BLaER1 treated with 17β-estradiol and CSF1 and Interleukin-3, amounts not matched to agents 10 nM and 100 nM (cell line): ENCODE results near the gene ZNF655.

Source experiments
- H3K27ac ChIP-seq, 11 experiments: shearing (Covaris generic); formaldehyde crosslinking; 2 replicates each; pipeline ENCODE4 v1.8.1; 2022
- H3K27me3 ChIP-seq, 11 experiments: shearing (Covaris generic); formaldehyde crosslinking; 2 replicates each; pipeline ENCODE4 v1.8.1; 2022
- H3K36me3 ChIP-seq, 11 experiments: shearing (Covaris generic); formaldehyde crosslinking; 2 replicates each; pipeline ENCODE4 v1.8.1; 2022
- H3K4me1 ChIP-seq, 10 experiments: shearing (Covaris generic); formaldehyde crosslinking; 2 replicates each; pipeline ENCODE4 v1.8.1; 2022
- H3K4me2 ChIP-seq, 11 experiments: shearing (Covaris generic); formaldehyde crosslinking; 2 replicates each; pipeline ENCODE4 v1.8.1; 2022
- H3K4me3 ChIP-seq, 10 experiments: shearing (Covaris generic); formaldehyde crosslinking; 2 replicates each; pipeline ENCODE4 v1.8.1; 2022
- H3K9ac ChIP-seq, 11 experiments: shearing (Covaris generic); formaldehyde crosslinking; 2 replicates each; pipeline ENCODE4 v1.8.1; 2022
- H3K9me3 ChIP-seq, 11 experiments: shearing (Covaris generic); formaldehyde crosslinking; replicated peaks in 1 of 11; 2 replicates each; pipeline ENCODE4 v1.8.1; 2022
- H4K20me1 ChIP-seq, 11 experiments: shearing (Covaris generic); formaldehyde crosslinking; 2 replicates each; pipeline ENCODE4 v1.8.1; 2022
- Cebpa-rat ChIP-seq, 11 experiments: shearing (Covaris generic); IDR thresholded peaks; 2 replicates each; pipeline ENCODE4 v1.8.1; 2022

ZNF655 gene

GRCh38 chr7:99588868-99589267 is 30.4 kb downstream of the ZNF655 start:
- Histone ChIP-seq H4K20me1 (no peaks in the 10 kb centered on the region), H3K4me2 (no peak overlapping the region), H3K27ac (no peak overlapping the region), H3K4me3 (no peak overlapping the region), H3K27me3 (no peaks in the 10 kb centered on the region), H3K9ac (no peak overlapping the region), H3K4me1 (no peaks in the 10 kb centered on the region), H3K9me3 (peaks cover 0 to 7% (median 0%) of the 10 kb centered on the region in 11 experiments; a peak in 3 of 22 replicates), H3K36me3 (no peaks in the 10 kb centered on the region)
- no peak for TF ChIP-seq Cebpa-rat (IDR thresholded peaks at IDR 0.05)

- H3K4me1 ChIP-seq: no peaks in the 10 kb centered on the region
- H3K27me3 ChIP-seq: no peaks in the 10 kb centered on the region
- TF ChIP-seq Cebpa-rat (IDR thresholded peaks at IDR 0.05): no peak
- no peak overlapping the region for H3K4me3 ChIP-seq
- H3K27ac ChIP-seq: no peak overlapping the region
- H3K36me3 ChIP-seq: no peaks in the 10 kb centered on the region
- H4K20me1 ChIP-seq: no peaks in the 10 kb centered on the region
- H3K9ac ChIP-seq: no peak overlapping the region
- H3K4me2 ChIP-seq: no peak overlapping the region
- no peaks in the 10 kb centered on the region for H3K9me3 ChIP-seq
These were observed 36.7 kb downstream of the ZNF655 start for GRCh38 chr7:99594948-99595745.

DNA sequence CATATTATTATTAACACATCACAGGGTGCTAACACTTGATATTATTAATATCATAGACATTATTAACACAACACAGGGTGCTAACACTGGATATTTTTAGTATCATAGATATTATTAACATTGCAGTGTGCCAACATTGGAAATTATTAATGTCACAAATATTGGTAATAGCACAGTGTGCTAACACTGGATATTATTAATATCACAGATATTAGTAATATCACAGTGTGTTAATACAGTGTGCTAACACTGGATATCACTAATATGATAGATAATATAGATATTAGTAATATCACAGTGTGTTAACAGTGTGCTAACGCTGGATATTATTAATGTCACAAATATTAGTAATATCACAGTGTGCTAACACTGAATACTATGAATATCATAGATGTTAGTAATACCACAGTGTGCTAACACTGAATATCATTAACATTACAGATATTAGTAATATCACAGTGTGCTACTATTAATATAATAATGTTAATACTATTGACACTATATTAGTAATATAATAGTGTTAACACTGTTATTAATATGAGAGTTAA is 38.0 kb downstream of the ZNF655 start:
- H3K9ac ChIP-seq: no peak overlapping the region
- H3K9me3 ChIP-seq: no peaks in the 10 kb centered on the region
- no peak overlapping the region for H3K27ac ChIP-seq
- H3K4me1 ChIP-seq: no peaks in the 10 kb centered on the region
- no peaks in the 10 kb centered on the region for H4K20me1 ChIP-seq
- TF ChIP-seq Cebpa-rat (IDR thresholded peaks at IDR 0.05): no peak
- H3K4me3 ChIP-seq: no peak overlapping the region
- no peaks in the 10 kb centered on the region for H3K36me3 ChIP-seq
- H3K27me3 ChIP-seq: no peaks in the 10 kb centered on the region
- no peak overlapping the region for H3K4me2 ChIP-seq

DNA sequence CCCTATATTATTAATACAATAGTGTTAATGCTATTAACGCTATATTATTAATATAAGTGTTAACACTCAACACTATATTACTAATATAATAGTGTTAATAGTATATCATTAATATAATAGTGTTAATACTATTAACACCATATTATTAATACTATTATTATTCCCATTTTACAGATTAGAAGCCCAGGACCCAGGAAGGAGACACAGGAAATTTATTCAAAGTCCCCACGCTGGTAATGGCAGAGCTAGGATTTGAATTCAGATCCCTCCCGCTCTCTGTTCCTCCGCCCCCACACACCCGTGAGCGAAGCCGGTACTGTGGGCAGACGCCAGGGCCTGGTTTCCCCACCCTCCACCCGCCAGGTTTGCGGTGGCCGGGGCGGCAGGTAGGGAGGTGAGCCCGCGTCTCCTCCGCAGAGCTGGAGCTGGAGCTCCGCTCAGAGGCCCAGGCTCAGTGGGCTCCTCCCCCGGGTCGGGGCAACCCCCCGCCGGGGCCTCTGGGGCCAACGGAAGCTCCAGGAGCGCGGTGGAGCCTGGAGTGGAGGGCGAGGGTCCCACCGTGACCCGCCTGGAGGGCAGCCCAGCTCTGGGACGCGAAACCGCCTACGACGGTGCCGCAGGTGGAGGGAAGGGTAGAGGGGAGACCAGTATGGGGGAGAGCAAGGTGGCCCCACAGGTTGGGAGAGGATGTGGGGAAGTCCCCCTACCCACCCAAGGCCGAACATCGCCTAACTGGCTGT is 39.5 kb downstream of the ZNF655 start, which contains the start of gene TMEM225B:
Gene TMEM225B (plus strand): TSS at position 506 of the 740 bp plus-strand sequence. CDS start 6,122 bp downstream, outside the sequence.
- no peak for TF ChIP-seq Cebpa-rat (IDR thresholded peaks at IDR 0.05)
- Histone ChIP-seq H3K9me3 (no peaks in the 10 kb centered on the region), H3K4me3 (no peak within 1 kb of the TSS), H3K36me3 (no peaks in the 10 kb centered on the region), H3K27ac (no peak within 1 kb of the TSS), H3K4me1 (no peaks in the 10 kb centered on the region), H4K20me1 (no peaks in the 10 kb centered on the region), H3K9ac (no peak within 1 kb of the TSS), H3K4me2 (no peak within 1 kb of the TSS), H3K27me3 (no peaks in the 10 kb centered on the region)

- Histone ChIP-seq H3K9me3 (no peaks in the 10 kb centered on the region), H3K9ac (no peak overlapping the region), H3K27ac (no peak overlapping the region), H4K20me1 (no peaks in the 10 kb centered on the region), H3K4me2 (no peak overlapping the region), H3K36me3 (no peaks in the 10 kb centered on the region), H3K4me1 (no peaks in the 10 kb centered on the region), H3K4me3 (no peak overlapping the region), H3K27me3 (no peaks in the 10 kb centered on the region)
- no peak for TF ChIP-seq Cebpa-rat (IDR thresholded peaks at IDR 0.05)
These were observed 41.4 kb downstream of the ZNF655 start for GRCh38 chr7:99599836-99600235.

- Histone ChIP-seq H3K4me3 (no peak overlapping the region), H3K27me3 (no peaks in the 10 kb centered on the region), H4K20me1 (no peaks in the 10 kb centered on the region), H3K27ac (no peak overlapping the region), H3K9me3 (no peaks in the 10 kb centered on the region), H3K4me1 (no peaks in the 10 kb centered on the region), H3K9ac (no peak overlapping the region), H3K4me2 (no peak overlapping the region), H3K36me3 (no peaks in the 10 kb centered on the region)
- no peak for TF ChIP-seq Cebpa-rat (IDR thresholded peaks at IDR 0.05)
These were observed 43.3 kb downstream of the ZNF655 start for GRCh38 chr7:99601656-99602310.

DNA sequence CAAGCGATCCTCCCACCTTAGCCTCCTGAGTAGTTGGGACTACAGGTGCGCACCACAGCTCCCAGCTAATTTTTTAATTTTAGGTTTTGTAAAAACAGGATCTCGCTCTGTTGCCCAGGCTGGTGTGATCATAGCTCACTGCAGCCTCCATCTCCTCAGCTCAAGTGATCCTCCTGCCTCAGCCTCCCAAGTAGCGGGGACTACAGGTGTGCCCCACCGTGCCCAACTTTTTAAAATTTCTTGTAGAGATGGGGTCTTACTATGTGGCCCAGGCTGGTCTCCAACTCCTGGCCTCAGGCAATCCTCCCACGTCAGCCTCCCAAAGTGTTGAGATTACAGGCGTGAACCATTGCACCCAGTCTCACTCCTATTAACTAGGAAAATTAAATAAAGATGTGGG is 47.1 kb downstream of the ZNF655 start:
- no peaks in the 10 kb centered on the region for H3K36me3 ChIP-seq
- no peak for TF ChIP-seq Cebpa-rat (IDR thresholded peaks at IDR 0.05)
- no peaks in the 10 kb centered on the region for H3K4me1 ChIP-seq
- no peak overlapping the region for H3K9ac ChIP-seq
- no peaks in the 10 kb centered on the region for H4K20me1 ChIP-seq
- H3K9me3 ChIP-seq: no peaks in the 10 kb centered on the region
- H3K27ac ChIP-seq: no peak overlapping the region
- H3K4me3 ChIP-seq: no peak overlapping the region
- H3K4me2 ChIP-seq: no peak overlapping the region
- H3K27me3 ChIP-seq: no peaks in the 10 kb centered on the region

DNA sequence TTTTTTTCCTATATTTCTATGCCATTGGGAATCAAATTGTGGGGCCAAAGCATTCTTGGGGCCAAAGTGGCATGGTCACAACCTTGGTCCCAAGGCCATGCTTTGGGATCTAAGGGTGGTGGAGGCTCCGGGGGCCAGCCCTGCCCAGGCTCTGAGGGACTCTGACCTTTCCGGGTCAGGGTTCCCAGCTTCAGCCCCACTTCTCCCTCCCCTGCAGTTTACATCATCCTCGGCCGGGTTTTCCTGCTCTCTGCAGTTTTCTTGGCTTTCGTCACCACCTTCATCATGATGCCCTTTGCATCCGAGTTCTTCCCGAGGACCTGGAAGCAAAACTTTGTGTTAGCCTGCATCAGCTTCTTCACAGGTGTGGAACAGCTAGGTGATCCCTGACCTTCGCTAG is 48.1 kb downstream of the ZNF655 start:
- H3K27me3 ChIP-seq: no peaks in the 10 kb centered on the region
- H4K20me1 ChIP-seq: no peaks in the 10 kb centered on the region
- H3K9ac ChIP-seq: no peak overlapping the region
- H3K36me3 ChIP-seq: no peaks in the 10 kb centered on the region
- no peak overlapping the region for H3K4me2 ChIP-seq
- H3K27ac ChIP-seq: no peak overlapping the region
- TF ChIP-seq Cebpa-rat (IDR thresholded peaks at IDR 0.05): no peak
- no peak overlapping the region for H3K4me3 ChIP-seq
- H3K9me3 ChIP-seq: no peaks in the 10 kb centered on the region
- H3K4me1 ChIP-seq: no peaks in the 10 kb centered on the region

GRCh38 chr7:99607548-99607947 is 49.1 kb downstream of the ZNF655 start:
- Histone ChIP-seq H3K9me3 (peaks cover 0 to 3% (median 0%) of the 10 kb centered on the region in 11 experiments; a peak in 1 of 22 replicates), H3K4me3 (no peak overlapping the region), H3K27ac (no peak overlapping the region), H3K27me3 (no peaks in the 10 kb centered on the region), H3K4me2 (no peak overlapping the region), H3K4me1 (no peaks in the 10 kb centered on the region), H4K20me1 (no peaks in the 10 kb centered on the region), H3K9ac (no peak overlapping the region), H3K36me3 (no peaks in the 10 kb centered on the region)
- no peak for TF ChIP-seq Cebpa-rat (IDR thresholded peaks at IDR 0.05)
